ENCODE measurements around the gene DOHH. TPM values are rescaled to one million over a fixed set of nuclear protein-coding genes. Genes with fewer than 3 reads are reported as not detected.

Gene DOHH
- total RNA-seq, 4 donors from 2014 or later = 15.3 to 59.5 (median 42.8) TPM

- Histone ChIP-seq H3K27me3 (no peaks in the 10 kb centered on the region), H3K27ac (no peak overlapping the region), H3K36me3 (no peaks in the 10 kb centered on the region), H3K4me3 (no peak overlapping the region), H3K9me3 (no peaks in the 10 kb centered on the region), H3K4me1 (no peaks in the 10 kb centered on the region)
- ATAC-seq (no peak), DNase-seq (no peak)
- TF ChIP-seq CTCF (IDR thresholded peaks at IDR 0.05 in 4 of 5, conservative IDR thresholded peaks at IDR 0.05 in 1 of 5) (no peak), POLR2A (IDR thresholded peaks at IDR 0.05) (no peak)
- intact Hi-C loops (cut with DNase I; ENCODE audit: low total_unique reads) = loop anchor here (2.0 kb wide), 1 partner anchor 75 kb away; no protein-coding TSS in a partner anchor
- in situ Hi-C loops (cut with MboI; ENCODE audit: low sequenced_read_pairs in 4 of 4) = no loop called here
Measured at GRCh38 chr19:3544058-3544376, 43.5 kb upstream of the DOHH start.

GRCh38 chr19:3543150-3544057 is 42.9 kb upstream of the DOHH start:
- ATAC-seq (no peak), DNase-seq (no peak)
- Histone ChIP-seq H3K36me3 (no peaks in the 10 kb centered on the region), H3K27me3 (no peaks in the 10 kb centered on the region), H3K9me3 (no peaks in the 10 kb centered on the region), H3K4me1 (no peaks in the 10 kb centered on the region), H3K4me3 (no peak overlapping the region), H3K27ac (no peak overlapping the region)
- intact Hi-C loops (cut with DNase I; ENCODE audit: low total_unique reads) = loop anchor here (2.0 kb wide), 1 partner anchor 75 kb away; no protein-coding TSS in a partner anchor
- TF ChIP-seq CTCF (IDR thresholded peaks at IDR 0.05 in 4 of 5, conservative IDR thresholded peaks at IDR 0.05 in 1 of 5) = no peak
- TF ChIP-seq POLR2A (IDR thresholded peaks at IDR 0.05) = no peak
- in situ Hi-C loops (cut with MboI; ENCODE audit: low sequenced_read_pairs in 4 of 4) = no loop called here

- intact Hi-C loops (cut with DNase I; ENCODE audit: low total_unique reads) = no loop called here
- no peaks in the 10 kb centered on the region for H3K9me3 ChIP-seq
Measured at GRCh38 chr19:3539756-3540118, 39.3 kb upstream of the DOHH start.

GRCh38 chr19:3538965-3539755 is 38.7 kb upstream of the DOHH start, which contains the start of gene TEKTIP1:
TEKTIP1 (plus strand) TSS chr19:3539174; CDS start chr19:3539178, 4 bp downstream.
- intact Hi-C loops (cut with DNase I; ENCODE audit: low total_unique reads) = no loop called here
- Histone ChIP-seq H3K4me1 (no peaks in the 10 kb centered on the region), H3K9me3 (no peaks in the 10 kb centered on the region), H3K27ac (no peak within 1 kb of the TSS), H3K4me3 (no peak within 1 kb of the TSS), H3K36me3 (peaks cover 0 to 22% of the 10 kb centered on the region in 2 donors), H3K27me3 (no peaks in the 10 kb centered on the region)
- in situ Hi-C loops (cut with MboI; ENCODE audit: low sequenced_read_pairs in 4 of 4) = no loop called here
- ATAC-seq (no peak), DNase-seq (no peak)
- TF ChIP-seq CTCF (IDR thresholded peaks at IDR 0.05 in 4 of 5, conservative IDR thresholded peaks at IDR 0.05 in 1 of 5) (no peak), POLR2A (IDR thresholded peaks at IDR 0.05) (no peak)

More at GRCh38 chr19:3539756-3540118, 39.3 kb upstream of the DOHH start:
- no peak for ATAC-seq
- Histone ChIP-seq H3K4me1 (no peaks in the 10 kb centered on the region), H3K27ac (no peak overlapping the region), H3K36me3 (peaks cover 0 to 17% of the 10 kb centered on the region in 2 donors), H3K27me3 (no peaks in the 10 kb centered on the region), H3K4me3 (no peak overlapping the region)
- DNase-seq = no peak
- in situ Hi-C loops (cut with MboI; ENCODE audit: low sequenced_read_pairs in 4 of 4) = no loop called here
- TF ChIP-seq CTCF (IDR thresholded peaks at IDR 0.05 in 4 of 5, conservative IDR thresholded peaks at IDR 0.05 in 1 of 5) (no peak), POLR2A (IDR thresholded peaks at IDR 0.05) (no peak)

Data from gastrocnemius medialis (tissue), 4 donors.